ENCODE data around the gene RUFY3.
"Not testable (repeated sequence)": the region's sequence is repeated elsewhere in the genome, so short reads cannot be mapped to it uniquely, and the experiment has no call there.

The RUFY3 gene

DNA sequence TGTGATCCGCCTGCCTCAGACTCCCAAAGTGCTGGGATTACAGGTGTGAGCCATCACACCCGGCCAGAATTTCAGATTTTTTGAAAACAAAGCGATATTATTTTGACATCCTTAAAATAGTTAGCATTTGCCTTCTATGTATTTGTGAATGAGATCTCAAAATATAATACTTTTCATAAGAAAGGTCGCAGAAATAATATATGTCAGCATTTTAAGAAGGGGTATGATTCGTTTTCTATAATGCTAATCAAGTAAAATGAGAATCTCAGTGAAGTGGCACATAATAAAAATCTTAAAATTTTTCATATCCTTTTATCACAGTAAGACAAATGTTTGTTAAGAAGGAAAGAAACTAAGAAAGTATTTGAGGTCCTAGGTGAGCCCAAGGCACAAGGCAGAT, 65.7 kb downstream of the RUFY3 start:
- no peak for DNase-seq (ENCODE audit: low spot score)

DNA sequence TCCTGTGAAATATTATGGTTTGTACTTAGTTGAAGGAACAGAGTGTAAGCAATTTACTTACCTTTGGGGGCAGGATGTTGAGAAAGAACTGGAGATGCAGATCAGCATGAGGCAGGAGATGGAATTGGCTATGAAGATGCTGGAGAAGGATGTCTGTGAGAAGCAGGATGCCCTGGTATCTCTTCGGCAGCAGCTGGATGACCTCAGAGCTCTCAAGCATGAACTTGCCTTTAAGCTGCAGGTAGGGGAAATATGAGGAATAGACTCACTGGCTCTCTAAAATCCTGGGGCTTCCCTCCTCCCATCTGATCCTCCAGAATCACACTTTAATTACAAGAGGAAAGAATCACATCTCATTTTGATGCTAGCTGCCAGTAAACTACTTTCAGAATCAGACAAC, 67.0 kb downstream of the RUFY3 start:
- DNase-seq (ENCODE audit: low spot score) = no peak

DNA sequence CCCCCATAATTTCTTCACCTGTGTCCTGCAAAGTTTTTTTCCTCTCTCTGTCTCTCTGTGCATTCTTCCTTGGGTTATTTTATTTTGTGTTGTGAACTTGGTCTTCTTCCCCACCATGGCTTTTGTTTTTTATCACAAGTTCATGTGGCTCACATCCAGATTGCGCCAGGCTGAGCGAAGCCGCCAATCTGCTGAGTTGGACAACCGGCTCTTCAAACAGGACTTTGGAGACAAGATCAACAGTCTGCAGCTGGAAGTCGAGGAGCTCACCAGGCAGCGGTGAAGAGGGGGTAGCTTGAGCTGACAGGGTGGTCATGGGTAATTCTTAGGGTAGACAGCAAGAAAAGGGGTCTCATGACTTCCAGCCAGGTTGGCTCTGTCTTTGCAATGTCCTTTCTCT, 71.9 kb downstream of the RUFY3 start:
- DNase-seq (ENCODE audit: low spot score) = no peak

DNA sequence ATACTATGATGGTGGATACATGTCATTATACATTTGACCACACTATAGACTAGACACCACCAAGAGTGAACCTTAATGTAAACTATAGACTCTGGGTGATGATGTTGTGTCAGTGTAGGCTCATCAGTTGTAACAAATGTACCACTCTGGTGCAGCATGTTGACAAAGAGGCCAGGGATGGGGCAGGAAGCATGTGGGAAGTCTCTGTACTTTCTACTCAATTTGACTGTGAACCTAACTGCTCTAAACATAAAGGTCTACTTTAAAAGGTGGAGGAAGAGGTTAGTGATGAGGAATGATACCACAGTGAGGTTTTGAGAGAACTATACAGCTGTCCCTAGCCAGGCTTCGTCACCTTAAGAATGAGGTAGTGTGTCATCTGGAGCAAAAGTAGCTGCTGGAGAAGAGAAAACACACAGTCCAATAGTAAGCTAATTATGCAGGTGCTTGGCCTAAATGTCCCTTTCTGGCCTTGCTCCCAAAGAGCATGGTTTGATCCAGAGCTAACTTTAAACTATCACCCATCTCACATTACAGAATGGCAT, 79.6 kb downstream of the RUFY3 start:
- no peak for DNase-seq (ENCODE audit: low spot score)

DNA sequence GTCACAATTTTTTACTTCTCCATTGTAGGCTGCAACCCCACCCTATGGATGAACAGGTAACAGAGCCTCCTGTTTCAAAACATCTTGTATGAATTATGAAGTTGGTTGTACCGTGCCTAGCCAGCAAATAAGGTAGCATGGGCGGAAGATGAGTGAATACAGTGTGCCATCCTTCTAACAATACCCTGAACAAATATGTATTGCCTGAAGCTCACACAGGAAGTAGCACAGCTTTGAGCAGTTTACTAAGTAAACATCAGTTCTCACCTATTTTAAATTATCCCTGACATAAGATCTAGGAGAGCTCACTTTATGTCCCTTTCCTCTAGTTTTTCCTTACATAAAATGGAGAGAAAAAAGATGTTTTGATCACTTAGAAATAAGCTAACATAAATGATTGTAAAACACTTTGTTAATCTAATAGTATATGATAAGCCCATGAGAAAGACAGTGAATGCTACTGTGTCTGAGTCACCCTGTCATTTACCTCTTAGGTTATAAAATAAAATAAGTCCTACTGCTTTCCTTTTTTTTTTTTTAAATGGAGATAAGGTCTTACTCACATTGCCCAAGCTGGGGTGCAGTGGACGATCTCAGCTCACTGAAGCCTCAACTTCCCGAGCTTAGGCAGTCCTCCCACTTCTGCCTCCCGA, 81.3 kb downstream of the RUFY3 start:
- no peak for DNase-seq (ENCODE audit: low spot score)

DNA sequence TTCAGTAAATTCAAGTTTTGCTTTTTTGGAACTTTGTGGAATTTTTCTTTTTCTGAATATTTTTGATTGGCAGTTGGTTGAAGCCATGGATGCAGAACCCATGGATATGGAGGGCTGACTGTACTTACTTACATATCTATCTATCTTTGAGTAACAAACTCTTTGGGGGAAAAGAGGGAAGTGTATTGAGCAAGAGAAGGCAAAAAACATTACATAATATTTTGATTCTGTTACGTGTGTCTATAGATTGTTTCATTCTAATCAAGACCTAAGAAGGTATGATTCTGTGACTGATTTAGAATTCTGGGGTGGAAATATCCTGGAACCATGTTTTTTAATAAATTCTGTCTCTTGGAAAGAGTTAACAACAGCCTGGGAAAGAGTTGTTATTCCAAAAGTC, 86.4 kb downstream of the RUFY3 start:
- no peak for DNase-seq (ENCODE audit: low spot score)

DNA sequence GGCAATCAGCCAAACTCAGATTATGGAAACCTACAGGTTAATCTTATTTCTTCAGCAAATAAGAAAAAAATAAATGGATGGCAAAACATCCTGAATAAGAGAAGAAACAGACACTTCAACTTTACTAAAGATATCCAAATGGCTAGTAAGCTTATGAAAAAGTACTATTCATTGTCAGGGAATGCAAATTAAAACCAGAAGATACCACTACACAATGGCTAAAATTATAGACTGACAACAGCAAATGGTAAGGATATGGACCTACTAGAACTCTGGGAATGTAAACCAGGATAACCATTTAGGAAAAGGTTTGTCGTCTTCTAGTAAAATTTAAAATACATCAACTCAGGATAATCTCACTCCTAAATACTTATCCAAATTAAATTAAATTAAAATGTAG, 93.6 kb downstream of the RUFY3 start:
- DNase-seq (ENCODE audit: low spot score) = no peak

DNA sequence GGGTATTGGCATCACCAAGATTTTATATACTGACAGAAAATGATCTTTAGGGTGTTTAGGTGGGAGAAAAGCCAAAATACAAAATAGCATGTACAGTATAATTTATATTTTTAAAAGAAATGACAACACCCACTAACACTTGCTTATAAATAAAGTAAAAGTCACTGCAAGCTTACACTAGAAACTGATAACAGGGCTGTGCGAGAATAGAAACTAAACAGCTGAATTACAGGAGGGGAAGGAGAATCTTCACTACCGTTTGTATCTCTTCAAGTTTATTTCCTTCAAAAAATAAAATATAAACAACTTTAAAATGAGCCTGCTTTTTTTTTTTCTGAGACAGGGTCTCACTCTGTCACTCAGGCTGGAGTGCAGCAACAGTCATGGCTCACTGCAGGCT, 95.1 kb downstream of the RUFY3 start:
- no peak for DNase-seq (ENCODE audit: low spot score)

DNA sequence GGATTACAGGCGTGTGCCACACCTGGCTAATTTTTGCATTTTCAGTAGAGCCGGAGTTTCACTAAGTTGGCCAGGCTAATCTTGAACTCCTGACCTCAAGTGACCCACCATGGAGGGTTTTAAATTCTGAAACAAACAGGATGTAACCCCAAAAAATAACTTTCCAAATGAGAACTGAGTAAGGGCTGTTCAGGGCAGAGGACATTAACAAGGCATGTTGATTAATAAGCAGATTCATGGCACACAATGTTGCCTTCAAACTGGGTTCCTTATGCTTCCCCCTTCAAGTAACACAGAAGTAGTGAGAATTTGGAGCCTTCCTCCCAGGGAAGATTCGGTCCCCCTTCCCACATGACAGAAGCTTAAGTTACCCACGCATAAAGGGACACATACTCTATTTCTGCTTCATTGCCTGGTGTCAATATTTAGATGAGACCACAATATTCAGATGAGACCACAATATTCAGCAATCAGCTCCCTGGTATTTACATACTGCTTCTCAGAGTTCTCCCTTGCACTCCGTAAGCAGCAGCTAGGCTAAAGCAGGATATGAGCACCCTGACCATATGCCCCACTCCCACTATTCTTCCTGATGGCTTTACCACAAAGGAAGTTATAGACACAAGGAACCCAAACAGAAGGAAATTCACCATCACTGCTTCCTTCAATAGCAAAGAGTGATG, 96.5 kb downstream of the RUFY3 start:
- no peak for DNase-seq (ENCODE audit: low spot score)

DNA sequence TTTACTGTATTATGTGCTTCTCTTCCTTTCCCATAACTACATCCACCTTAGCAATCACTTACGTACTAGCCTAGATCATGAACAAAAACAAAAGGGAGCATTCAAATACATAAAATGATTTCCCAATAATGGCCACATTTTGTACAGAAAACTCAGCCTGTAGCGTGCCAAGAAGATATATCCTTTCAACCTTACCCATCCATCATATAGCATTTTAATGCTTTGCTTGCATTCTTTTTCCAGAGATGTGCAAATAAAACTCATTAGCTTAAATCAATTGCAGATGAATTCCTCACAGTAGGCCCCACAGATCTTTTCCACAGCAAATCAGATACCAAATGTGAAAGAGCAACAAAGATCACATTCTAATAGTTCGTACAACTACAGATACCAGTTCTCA, 97.2 kb downstream of the RUFY3 start:
- DNase-seq (ENCODE audit: low spot score) = no peak

DNA sequence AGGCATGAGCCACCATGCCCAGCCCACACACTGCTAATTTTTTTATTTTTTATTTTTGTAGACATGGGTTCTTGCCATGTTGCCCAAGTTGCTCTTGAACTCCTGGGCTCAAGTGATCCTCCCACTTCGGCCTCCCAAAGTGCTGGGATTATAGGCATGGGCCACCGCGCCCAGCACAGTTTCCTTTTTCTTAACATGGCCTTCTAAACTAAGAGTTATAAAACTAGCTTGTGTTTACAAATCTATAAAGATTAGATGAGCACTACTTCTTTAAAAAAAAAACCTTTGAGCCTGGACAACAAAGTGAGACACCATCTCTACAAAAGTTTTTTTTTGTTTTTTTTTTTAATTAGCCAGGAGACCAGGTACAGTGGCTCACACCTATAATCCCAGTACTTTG, 107.3 kb downstream of the RUFY3 start:
- no peak for DNase-seq (ENCODE audit: low spot score)

DNA sequence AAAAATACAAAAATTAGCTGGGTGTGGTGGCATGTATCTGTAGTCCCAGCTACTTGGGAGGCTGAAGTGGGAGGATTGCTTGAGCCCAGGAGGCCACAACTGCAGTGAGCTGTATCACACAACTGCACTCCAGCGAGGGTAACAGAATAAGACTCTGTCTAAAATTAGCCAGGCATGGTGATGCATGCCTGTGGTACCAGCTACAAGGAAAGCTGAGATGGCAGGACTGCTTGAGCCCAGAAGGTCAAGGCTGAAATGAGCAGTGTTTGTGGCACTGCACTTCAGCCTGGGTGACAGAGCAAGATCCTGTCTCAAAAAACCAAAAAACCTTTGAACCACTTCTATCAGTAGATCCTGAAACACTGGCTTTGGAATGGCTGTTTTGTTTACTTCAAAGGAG, 107.7 kb downstream of the RUFY3 start:
- DNase-seq (ENCODE audit: low spot score) = no peak

DNA sequence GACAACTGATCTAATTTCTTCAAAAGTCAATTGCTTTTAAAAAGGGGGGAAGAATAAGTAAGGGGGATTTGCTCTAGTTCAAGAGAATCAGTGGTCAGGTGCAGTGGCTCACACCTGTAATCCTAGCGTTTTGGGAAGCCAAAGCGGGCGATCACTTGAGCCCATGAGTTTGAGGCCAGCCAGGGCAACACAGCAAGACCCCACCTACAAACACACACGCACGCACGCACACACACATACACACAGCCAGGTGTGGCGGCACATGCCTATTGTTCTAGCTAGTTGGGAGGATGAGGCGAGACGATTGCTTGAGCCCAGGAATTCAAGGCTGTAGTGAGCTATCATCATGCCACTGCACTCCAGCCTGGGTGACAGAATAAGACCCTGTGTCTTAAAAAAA, 108.3 kb downstream of the RUFY3 start:
- no peak for DNase-seq (ENCODE audit: low spot score)

DNA sequence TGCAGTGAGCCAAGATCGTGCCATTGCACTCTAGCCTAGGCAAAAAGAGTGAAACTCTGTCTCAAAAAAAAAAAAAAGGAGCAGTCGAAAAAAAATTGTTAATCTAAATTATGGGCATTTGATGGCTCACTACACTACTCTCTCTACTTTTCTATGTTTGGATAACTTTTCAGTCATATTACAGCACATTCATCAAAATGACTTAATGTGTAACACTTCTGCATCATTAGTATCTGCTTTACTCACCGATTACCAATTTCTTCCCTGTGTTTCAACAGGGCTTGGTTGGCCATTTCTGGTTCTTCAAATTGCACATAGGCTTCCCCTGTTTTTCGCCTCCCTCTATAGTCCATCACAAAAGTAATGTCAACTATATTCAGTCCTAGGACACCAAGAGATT, 109.5 kb downstream of the RUFY3 start:
- DNase-seq (ENCODE audit: low spot score) = no peak

DNA sequence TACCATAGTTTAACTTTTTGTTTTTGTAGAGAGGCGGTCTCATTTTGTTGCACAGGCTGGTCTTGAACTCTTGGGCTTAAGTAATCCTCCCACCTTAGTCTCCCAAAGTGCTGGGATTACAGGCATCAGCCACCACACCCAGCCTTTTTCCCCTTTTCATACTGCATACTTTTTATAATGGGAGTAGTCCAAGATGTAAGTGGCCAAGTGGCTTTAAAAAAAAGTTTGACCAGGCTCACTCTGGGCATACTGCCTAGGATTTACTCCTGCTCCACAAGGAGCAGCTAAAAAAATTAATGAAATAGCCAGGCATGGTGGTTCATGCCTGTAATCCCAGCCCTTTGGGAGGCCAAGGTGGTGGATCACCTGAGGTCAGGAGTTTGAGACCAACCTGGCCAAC, 111.9 kb downstream of the RUFY3 start:
- no peak for DNase-seq (ENCODE audit: low spot score)

DNA sequence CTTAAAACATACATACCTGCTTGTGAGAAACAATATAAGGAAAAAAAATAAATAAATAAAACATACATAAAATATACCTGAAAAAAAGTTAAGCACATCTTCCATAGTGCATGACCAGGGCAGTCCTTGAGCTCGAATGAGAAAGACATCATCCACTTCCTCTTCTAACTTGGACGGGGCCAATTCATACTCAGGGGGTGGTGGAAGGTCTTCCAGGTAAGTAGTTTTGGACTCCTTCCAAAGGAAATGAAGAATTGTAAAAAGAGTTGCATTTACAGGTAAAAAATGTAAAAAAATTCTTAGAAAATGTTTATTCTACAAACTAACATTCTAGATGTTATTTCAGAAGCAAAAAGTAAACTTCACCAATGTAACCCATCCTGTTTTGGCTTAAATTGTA, 114.3 kb downstream of the RUFY3 start:
- no peak for DNase-seq (ENCODE audit: low spot score)

DNA sequence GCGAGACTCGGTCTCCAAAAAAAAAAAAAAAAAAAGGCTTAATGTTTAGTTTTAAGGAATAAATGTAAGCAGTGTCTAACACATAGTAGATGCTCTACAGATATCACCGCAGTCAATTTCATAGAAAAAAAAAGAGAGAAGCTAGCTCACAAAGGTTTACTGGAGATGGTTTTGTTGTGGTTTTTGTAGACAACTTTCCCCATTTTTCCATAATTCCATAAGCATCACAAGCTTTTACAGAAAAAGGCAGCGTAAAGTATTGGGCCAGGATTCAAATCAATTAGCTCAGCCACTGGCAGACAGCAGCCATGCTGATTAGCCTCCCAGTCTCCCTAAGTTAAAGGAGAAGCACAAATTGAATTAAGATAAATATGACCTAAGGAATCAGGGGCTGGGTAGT, 116.4 kb downstream of the RUFY3 start:
- no peak for DNase-seq (ENCODE audit: low spot score)

DNA sequence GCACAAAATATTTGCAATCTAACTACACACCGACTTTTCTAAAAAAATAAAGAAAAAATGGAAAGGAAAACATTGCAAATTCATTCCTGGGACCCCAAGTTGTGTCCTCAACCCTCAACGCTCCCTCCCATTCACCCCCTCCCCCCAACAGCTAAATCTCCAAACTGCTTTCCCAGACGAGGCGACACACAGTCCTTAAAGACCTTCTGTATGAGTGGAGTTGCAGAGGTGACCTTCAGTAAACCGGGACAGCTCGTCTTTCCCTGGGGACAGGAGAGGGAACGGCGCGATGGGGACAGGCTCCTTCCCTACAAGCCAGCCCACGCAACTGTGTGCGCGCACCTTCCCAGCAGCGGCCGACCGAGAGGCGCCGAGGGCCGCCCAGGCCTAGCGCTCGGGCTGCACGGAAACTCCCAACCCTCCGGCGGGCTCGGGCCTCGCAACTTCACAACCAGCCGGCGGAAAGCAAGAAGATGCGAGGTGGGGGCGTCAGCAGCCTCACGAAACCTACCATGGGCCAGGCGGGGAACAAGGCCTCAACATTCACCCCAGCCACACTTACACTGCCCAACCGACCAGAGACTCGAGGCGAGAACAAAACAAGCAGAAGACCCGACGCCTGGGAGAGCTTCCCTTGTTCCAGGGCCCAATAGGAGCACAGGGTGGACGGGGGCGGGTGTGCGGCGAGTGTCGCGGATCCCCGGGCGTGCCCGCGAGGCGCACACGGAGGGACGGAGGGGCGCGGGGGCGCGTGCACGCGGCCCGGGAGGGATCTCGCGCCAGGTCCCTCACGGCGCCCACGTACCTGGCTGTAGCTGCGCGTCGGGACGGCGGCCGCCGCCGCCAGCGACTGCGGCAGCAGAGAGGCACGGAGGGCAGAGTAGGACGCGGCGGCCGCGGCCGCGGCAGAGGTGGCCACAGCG, 117.2 kb downstream of the RUFY3 start:
- DNase-seq (ENCODE audit: low spot score) = peak; percentile 42

DNA sequence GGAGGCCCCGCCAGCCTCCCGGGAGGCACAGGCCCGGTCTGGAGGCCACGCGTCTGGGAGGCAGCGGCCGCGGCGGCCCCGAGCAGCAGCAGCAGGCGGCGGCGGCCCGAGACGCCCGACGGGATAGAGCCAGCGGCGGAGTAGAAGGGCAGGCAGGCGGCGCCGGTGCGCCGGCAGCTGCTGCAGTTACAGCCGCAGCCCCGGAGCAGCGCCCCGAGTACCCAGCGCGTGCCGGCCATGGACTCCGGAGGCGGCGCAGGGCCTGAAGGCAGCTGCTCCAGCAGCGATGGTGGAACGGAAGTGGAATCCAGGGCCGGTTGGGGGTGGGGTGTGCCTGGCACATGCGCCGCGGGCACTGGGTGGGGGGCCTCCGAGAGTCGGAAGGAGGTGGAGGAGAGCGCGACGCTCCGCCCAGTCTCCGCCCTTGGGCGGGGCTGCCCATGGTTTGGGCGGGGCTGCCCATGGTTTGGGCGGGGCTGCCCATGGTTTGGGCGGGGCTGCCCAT, 117.9 kb downstream of the RUFY3 start, which contains the start of gene GRSF1:
GRSF1 (minus strand) TSS at position 302 of the 505 bp plus-strand sequence; CDS start at position 239, 63 bp downstream.
- DNase-seq (ENCODE audit: low spot score) = peak; percentile 95

DNA sequence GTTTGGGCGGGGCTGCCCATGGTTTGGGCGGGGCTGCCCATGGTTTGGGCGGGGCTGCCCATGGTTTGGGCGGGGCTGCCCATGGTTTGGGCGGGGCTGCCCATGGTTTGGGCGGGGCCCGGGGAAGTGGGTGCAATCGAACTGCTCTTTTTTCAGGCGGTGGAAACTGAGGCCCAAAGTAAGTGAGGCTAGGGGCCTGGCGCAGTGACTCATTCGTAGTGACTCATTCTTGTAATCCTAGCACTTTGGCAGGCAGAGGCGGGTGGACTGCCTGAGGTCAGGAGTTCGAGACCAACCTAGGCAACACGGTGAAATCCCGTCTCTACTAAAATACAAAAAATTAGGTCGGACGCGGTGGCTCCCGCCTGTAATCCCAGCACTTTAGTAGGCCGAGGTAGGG, 118.4 kb downstream of the RUFY3 start:
- DNase-seq (ENCODE audit: low spot score) = peak; percentile 58

DNA sequence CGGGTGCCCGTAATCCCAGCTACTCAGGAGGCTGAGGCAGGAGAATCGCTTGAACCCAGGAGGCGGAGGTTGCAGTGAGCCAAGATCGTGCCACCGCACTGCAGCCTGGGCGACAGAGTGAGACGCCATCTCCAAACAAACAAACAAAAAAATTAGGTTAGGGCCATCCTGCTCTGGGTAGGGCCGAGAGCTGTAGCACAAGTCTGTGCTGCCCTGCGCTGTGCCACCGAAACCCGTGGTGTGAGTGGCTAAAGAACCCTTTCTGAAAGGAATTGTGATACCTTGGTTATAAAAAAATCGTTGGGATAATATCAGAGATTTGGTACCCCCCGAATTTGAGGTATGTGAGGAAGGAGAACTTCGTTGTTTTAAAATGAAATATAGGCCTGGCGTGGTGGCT, 118.9 kb downstream of the RUFY3 start:
- not testable (repeated sequence) for DNase-seq (ENCODE audit: low spot score)

DNA sequence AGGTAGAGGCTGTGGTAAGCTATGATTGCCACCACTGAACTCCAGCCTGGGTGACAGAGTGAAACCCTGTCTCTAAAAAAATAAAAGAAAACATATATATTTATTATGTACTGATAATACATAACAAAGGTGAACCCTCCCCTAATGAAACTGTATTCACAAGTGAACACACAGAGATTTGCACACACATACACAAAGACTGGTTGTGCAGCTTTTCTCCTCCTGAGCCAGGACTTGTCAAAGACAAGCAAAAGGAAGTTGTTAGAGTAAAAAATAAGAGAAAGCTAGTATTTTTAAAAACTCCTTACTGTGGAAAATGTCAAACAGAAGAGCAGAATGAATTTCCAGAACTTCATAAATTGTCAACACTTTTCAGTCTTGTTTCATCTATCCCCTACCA, 119.4 kb downstream of the RUFY3 start:
- DNase-seq (ENCODE audit: low spot score) = no peak
